Stromal cell of bone marrow (primary cell): ENCODE measurements around the gene KREMEN1.
A peak's percentile ranks its signal among the peaks of the same experiment; 100 is the strongest.

Source experiments
- DNase-seq: peaks from one replicate; pipeline ENCODE4 v3.0.0-alpha.2; 2012; ENCODE audit warnings: low read depth

KREMEN1 gene

GRCh38 chr22:29152045-29152953 lies 79.5 kb downstream of the KREMEN1 start:
- no peak for DNase-seq

DNA sequence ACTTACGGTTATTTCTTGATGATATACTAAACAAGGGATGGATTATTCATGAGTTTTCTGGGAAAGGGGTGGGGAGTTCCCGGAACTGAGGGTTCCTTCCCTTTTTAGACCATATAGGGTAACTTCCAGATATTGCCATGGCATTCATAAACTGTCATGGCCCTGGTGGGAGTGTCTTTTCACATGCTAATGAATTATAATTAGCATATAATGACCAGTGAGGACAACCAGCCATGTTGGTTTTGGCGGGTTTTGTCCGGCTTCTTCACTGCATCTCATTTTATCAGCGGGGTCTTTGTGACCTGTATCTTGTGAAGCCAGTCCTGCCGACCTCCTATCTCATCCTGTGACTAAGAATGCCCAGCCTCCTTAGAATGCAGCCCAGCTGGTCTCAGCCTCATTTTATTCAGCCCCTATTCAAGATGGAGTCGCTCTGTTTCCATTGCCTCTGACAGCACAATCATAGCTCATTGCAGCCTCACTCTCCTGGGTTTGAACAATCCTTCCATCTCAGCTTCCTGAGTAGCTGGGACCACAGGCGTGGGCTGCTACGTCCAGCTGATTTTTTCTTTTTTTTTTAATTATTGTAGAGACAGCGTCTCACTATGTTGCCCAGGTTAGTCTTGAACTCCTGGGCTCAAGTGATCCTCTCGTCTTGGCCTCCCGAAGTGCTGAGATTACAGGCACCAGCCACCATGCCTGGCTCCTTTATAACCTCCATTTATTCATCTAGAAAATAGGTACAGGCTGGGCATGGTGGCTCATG lies 80.3 kb downstream of the KREMEN1 start:
- DNase-seq = no peak

DNA sequence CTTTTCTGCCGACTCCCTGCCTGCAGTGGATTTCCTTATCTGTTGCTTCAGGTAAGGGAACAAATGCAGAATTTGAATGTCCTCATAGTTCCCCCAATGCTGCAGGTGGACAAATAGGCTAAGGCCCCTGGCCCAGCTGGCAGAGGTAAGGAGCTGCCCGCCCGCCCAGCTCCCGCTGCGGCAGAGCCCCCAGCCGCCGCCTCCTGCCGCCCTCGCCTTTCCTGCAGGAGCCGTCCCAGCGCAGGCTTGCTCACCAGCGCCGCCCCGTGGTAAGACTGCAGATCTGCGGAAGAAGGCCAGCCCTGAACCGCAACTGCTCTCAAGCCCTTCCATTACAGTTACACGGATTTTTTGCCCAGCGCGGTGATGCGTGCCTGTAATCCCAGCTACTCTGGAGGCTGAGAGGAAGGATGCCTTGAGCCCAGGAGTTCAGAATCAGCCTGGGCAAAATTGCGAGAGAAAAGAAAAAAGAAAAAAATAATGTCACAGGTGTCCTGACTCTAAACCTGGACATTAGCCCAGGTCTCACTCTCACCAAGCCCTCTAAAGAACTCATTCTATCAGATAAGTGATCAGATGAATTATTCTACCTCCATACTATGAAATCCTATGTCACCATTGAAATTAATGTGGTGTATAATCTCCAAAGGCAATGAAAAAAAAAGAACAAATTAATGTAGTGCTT lies 81.7 kb downstream of the KREMEN1 start:
- peak; percentile 18 for DNase-seq

DNA sequence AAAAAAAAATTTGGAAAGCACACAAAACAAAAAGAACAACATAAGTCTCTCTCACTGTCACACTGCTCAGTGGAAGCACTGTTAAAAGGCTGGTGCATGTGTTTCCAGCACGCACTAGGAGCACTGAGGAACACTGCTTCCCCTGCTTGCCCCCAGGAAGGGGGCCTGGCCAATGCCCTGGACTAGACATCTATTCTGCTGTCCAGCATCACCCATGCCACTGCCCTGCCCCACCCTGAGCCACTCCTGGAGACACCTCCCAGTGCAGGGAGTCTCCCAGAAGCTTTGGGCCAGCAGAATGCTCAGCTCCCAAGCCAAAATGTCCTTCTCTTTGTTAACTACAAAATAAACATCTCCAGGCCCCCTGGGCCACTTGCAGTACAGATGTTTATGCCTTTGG lies 83.1 kb downstream of the KREMEN1 start:
- DNase-seq = no peak

GRCh38 chr22:29156507-29156906 lies 83.7 kb downstream of the KREMEN1 start:
- no peak for DNase-seq

DNA sequence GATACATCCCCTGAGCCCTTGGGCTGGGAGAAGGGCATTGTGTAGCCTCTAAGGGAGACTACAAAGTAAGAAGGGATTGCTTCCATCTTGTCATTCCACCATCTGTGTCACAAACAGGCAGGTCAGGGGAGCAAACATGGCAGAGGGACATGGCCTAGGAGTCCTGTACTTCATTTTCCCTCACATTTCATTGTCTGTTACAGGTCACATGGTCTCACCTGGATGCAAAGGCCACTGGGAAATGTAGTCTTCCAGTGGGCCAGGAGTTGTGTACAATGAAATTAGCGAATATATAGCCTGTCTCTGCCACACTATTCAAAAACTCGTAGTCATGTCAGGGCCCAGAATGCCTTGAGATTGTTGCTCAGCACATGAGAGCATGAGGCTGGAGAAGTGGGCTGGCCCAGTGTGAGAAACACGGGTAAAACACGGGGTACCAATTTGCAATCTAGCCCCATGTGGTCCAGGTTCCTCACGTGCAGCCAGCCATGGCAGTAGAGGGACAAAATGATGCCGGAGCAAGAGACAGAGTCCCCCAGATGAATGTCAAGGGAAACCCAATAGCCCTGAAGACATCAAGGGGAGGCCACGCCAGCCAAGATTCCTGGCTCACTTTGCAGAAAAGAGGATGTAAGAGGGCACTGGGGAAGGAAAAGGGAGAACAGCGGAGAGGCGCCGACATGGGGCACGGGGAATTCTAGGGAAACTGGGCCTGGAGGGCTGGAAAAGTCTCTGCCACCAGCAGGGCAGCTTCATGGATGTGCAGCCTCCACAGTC lies 85.1 kb downstream of the KREMEN1 start:
- DNase-seq = no peak

GRCh38 chr22:29158546-29158945 lies 85.7 kb downstream of the KREMEN1 start:
- DNase-seq = no peak

DNA sequence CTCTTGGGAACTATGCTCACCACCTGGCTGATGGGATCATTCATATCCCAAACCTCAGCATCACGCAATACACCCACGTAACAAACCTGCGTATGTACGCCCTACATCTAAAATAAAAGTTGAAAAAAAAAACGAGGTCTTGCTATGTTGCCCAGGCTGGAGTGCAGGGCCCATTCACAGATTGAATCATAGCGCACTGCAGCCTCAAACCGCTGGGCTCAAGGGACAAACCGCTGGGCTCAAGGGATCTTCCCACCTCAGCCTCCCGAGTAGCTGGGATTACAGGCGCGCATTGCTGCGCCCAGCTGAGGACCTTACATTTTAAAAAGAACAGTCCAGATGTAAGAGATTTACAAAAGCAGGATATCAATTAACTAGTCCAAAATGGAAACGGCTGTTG lies 91.0 kb downstream of the KREMEN1 start:
- no peak for DNase-seq

- DNase-seq = no peak
Observed at GRCh38 chr22:29165321-29166060, 92.7 kb downstream of the KREMEN1 start.

- DNase-seq = no peak
Observed at GRCh38 chr22:29166180-29166579, 93.3 kb downstream of the KREMEN1 start.

GRCh38 chr22:29167032-29167911 lies 94.4 kb downstream of the KREMEN1 start:
- no peak for DNase-seq

GRCh38 chr22:29171721-29172120 lies 98.9 kb downstream of the KREMEN1 start:
- DNase-seq = no peak

DNA sequence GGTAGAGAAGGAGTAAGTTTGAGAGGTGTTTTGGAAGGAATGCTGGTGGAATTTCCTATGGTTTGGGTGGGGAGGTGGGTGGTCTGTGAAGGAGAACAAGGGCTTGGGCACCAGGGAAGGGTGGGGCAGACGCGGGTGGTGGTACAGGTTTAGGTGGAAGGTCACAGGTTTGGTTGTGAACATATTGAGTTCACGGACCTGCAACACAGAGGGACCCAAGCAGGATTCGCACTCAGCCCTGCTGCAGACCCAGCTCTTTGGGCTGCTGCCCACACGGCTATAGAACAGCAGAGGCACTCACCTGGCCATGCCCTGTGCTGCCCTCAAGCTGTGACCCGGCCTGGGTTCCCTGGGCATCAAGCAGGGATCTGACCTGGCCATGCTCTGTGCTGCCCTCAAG lies 99.4 kb downstream of the KREMEN1 start:
- no peak for DNase-seq

DNA sequence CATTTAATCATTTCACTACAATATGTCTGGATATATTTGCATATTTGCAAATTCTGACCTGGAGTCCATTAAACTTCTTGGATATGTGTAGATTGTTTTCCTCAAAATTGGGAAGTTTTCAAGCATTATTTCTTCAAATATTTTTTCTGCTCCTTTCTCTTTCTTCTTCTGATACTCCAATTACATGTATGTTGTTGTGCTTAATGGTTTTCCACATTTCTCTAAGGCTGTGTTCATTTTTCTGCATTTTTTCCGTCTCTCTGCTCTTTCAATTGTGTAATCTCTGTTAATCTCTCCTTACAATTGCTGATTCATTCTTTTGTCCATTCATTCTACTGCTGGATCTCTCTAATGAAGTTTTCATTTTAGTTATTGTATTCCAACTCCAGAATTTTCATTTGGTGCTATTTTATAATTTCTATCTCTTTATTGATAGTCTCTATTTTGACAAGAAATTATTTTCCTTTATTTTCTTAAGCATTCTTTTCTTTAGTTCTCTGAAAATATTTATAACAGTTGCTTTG lies 102.5 kb downstream of the KREMEN1 start:
- no peak for DNase-seq

DNA sequence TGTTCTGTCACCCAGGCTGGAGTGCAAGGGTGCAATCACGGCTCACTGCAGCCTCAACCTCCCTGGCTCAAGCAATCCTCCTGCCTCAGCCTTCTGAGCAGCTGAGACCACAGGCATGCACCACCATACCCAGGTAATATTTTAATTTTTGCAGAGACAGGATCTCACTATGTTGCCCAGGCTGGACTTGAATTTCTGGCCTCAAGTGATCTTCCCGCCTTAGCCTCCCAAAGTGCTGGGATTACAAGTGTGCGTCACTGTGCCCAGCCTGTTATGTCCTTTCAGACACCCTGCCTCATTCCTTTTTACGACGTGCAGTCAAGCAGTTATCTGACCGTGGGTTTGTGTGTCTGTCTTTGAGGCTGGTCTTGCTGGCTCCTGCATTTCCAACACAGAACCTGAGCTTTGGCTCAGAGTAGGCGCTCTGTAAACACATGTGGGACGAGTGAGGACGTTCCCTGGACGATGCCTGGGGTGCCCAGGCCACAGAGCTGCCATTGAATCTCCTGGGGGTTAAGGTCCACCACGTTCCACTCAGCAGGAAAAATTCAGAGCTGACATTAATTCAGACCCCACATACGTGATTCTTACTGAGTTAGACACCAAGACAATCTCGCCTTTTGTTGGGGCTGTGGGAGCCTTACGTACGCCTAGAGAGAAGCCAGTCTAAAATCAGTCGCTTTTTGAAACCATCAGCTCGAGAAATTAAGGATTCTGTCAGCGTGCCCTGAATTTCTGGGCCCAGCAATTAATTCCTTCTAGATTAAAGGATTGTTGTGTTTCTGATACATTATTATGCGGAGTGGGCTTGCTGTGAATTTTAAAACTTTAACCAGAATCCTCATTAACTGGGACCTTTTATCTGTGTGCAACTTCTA lies 111.4 kb downstream of the KREMEN1 start:
- DNase-seq = no peak

GRCh38 chr22:29184849-29185490 lies 112.1 kb downstream of the KREMEN1 start:
- DNase-seq = no peak

- no peak for DNase-seq
Observed at GRCh38 chr22:29186302-29186701, 113.5 kb downstream of the KREMEN1 start.

- no peak for DNase-seq
Observed at GRCh38 chr22:29187831-29188230, 115.0 kb downstream of the KREMEN1 start.
